Peyer's patch (tissue), 4 donors: Measurements from ENCODE around the gene MMP24.

Source experiments
- CTCF ChIP-seq, 6 experiments: fragments of 450-650 bp in 4 of 6; fragments of 200-600 bp in 2 of 6; sonication (generic) in 1 of 6; IDR thresholded peaks; one replicate each; pipeline ENCODE4 v1.5.1; 2017 to 2019; ENCODE audit warnings: antibody characterized with exemption in 6 of 6, mild to moderate bottlenecking in 3 of 6, moderate library complexity in 1 of 6
- POLR2A ChIP-seq, 2 donors: fragments of 450-650 bp; IDR thresholded peaks; one replicate each; pipeline ENCODE4 v1.5.1; 2017; ENCODE audit warnings: antibody characterized with exemption in 2 of 2, mild to moderate bottlenecking in 2 of 2, moderate library complexity in 2 of 2

GRCh38 chr20:35277531-35278395 lies 51.3 kb downstream of the MMP24 start, which contains the start of gene MMP24OS:
- TF ChIP-seq CTCF (IDR thresholded peaks at IDR 0.05) (peak in 4 of 6 experiments; percentile 6 to 34 (median 27)), POLR2A (IDR thresholded peaks at IDR 0.05) (peak; percentile 94 to 97)
